A549 (cell line): ENCODE data around the gene DCLK1. TPM values are rescaled to one million over a fixed set of nuclear protein-coding genes. Genes with fewer than 3 reads are reported as not detected.

Experiments used
- ATAC-seq, 2 experiments: fragments of 200-7000 bp in 1 of 2; fragments of >200 bp in 1 of 2; cut with Nextera tagmentation in 1 of 2; cut with Tn5 transposase in 1 of 2; 3 replicates each; pipeline versions ENCODE4 v1.8.0 to v1.9.1; 2018 to 2020; ENCODE audit warnings: mild to moderate bottlenecking in 1 of 2, moderate library complexity in 1 of 2
- CTCF ChIA-PET: fragments of 300-600 bp; sonication (Branson Sonifier 250); formaldehyde crosslinking; extraction: SDS; loops from one replicate; lab custom pipeline; 2021; ENCODE audit warnings: antibody characterized with exemption, inconsistent platforms; lab: Yijun Ruan, JAX
- POLR2A ChIA-PET: fragments of 350-600 bp; formaldehyde crosslinking; extraction: SDS; loops from one replicate; lab custom pipeline; 2021; ENCODE audit warnings: antibody characterized with exemption, inconsistent platforms; lab: Yijun Ruan, JAX
- DNase-seq, 2 experiments: peaks; one replicate each; pipeline versions ENCODE4 v3.0.0 to v3.0.0-alpha.2; 2011 to 2016; ENCODE audit warnings: low read depth in 1 of 2, low spot score in 1 of 2
- FAIRE-seq: peaks from 2 replicates; lab custom pipeline; 2011; peaks lifted over from hg19 to GRCh38; lab: Jason Lieb, UNC
- H3K27ac ChIP-seq, 2 experiments: fragments of >200 bp; sonication (Bioruptor Twin); formaldehyde crosslinking; 3 replicates each; pipeline ENCODE4 v1.5.1; 2016 to 2017
- H3K4me1 ChIP-seq: fragments of >200 bp; sonication (Bioruptor Twin); formaldehyde crosslinking; 3 replicates; pipeline ENCODE4 v1.6.1; 2016
- H3K4me2 ChIP-seq: fragments of >200 bp; sonication (Bioruptor Twin); formaldehyde crosslinking; 3 replicates; pipeline ENCODE4 v1.6.1; 2016
- H3K4me3 ChIP-seq: fragments of >200 bp; sonication (Bioruptor Twin); formaldehyde crosslinking; 3 replicates; pipeline ENCODE4 v1.5.1; 2016
- H3K9me3 ChIP-seq: fragments of >200 bp; sonication (Bioruptor Twin); formaldehyde crosslinking; 3 replicates; pipeline ENCODE4 v1.6.1; 2016
- ATOH8 ChIP-seq: fragments of 250-450 bp; sonication (Bioruptor Pico); IDR thresholded peaks from 2 replicates; pipeline ENCODE4 v1.5.0; 2020; ENCODE audit warnings: low read depth, mild to moderate bottlenecking, moderate library complexity
- BHLHE40 ChIP-seq: IDR thresholded peaks from 2 replicates; pipeline ENCODE4 v1.6.1; 2012; ENCODE audit warnings: low read depth, low read length, inconsistent platforms
- CBX2 ChIP-seq: fragments of 200-600 bp; sonication (generic); IDR thresholded peaks from 2 replicates; pipeline ENCODE4 v1.6.1; 2016; ENCODE audit warnings: low read depth, mild to moderate bottlenecking, borderline replicate concordance
- CHD4 ChIP-seq: fragments of 200-600 bp; sonication (generic); IDR thresholded peaks from 2 replicates; pipeline ENCODE4 v1.6.1; 2016; ENCODE audit warnings: antibody characterized with exemption, mild to moderate bottlenecking, borderline replicate concordance
- E2F6 ChIP-seq: IDR thresholded peaks from 2 replicates; pipeline ENCODE4 v1.6.1; 2012; ENCODE audit warnings: low read depth, borderline replicate concordance
- ESRRA ChIP-seq: fragments of 150-350 bp; IDR thresholded peaks from 2 replicates; pipeline ENCODE4 v1.6.1; 2014; ENCODE audit warnings: mild to moderate bottlenecking, low read length, borderline replicate concordance
- FOSB ChIP-seq: fragments of 250-450 bp; sonication (Bioruptor Pico); IDR thresholded peaks from 2 replicates; pipeline ENCODE4 v1.5.0; 2020; ENCODE audit warnings: mild to moderate bottlenecking, moderate library complexity
- FOSL2 ChIP-seq, 2 experiments: fragments of 450-650 bp in 1 of 2; fragments of >200 bp in 1 of 2; sonication (Bioruptor Twin) in 1 of 2; formaldehyde crosslinking; IDR thresholded peaks; 2 replicates each; pipeline versions ENCODE4 v1.5.0 to v1.6.1; 2016 to 2020; ENCODE audit warnings: mild to moderate bottlenecking in 1 of 2, moderate library complexity in 1 of 2
- FOXS1 ChIP-seq: fragments of 250-450 bp; sonication (Bioruptor Pico); IDR thresholded peaks from 2 replicates; pipeline ENCODE4 v1.5.0; 2020; ENCODE audit warnings: mild to moderate bottlenecking, moderate library complexity
- HEYL ChIP-seq: fragments of 250-450 bp; sonication (Bioruptor Pico); IDR thresholded peaks from 2 replicates; pipeline ENCODE4 v1.8.0; 2021; ENCODE audit warnings: mild to moderate bottlenecking, moderate library complexity
- HOXA7 ChIP-seq: fragments of 250-450 bp; sonication (Bioruptor Pico); IDR thresholded peaks from 2 replicates; pipeline ENCODE4 v1.5.0; 2020; ENCODE audit warnings: mild to moderate bottlenecking, moderate library complexity
- HOXB5 ChIP-seq: fragments of 250-450 bp; sonication (Bioruptor Pico); IDR thresholded peaks from 2 replicates; pipeline ENCODE4 v1.5.0; 2020; ENCODE audit warnings: mild to moderate bottlenecking, moderate library complexity
- MAFK ChIP-seq: fragments of 450-650 bp; IDR thresholded peaks from 2 replicates; pipeline ENCODE4 v1.6.1; 2014; ENCODE audit not compliant: partially characterized antibody
- MYC ChIP-seq: IDR thresholded peaks from 2 replicates; pipeline ENCODE4 v1.6.1; 2012; ENCODE audit warnings: mild to moderate bottlenecking, inconsistent platforms, low read length, improper control_type of control experiment, borderline replicate concordance
- NR3C1 ChIP-seq: fragments of >200 bp; sonication (Bioruptor Twin); formaldehyde crosslinking; IDR thresholded peaks from 3 replicates; pipeline ENCODE4 v1.6.1; 2017
- PHF8 ChIP-seq: fragments of 200-600 bp; sonication (generic); IDR thresholded peaks from 2 replicates; pipeline ENCODE4 v1.6.1; 2016; ENCODE audit warnings: low read depth, mild to moderate bottlenecking, antibody characterized with exemption, moderate library complexity, borderline replicate concordance
- POLR2A ChIP-seq: IDR thresholded peaks from 2 replicates; pipeline ENCODE4 v1.6.1; 2012; ENCODE audit warnings: mild to moderate bottlenecking, low read length
- POLR2AphosphoS2 ChIP-seq: conservative IDR thresholded peaks from 2 replicates; pipeline ENCODE4 v1.6.1; 2012; ENCODE audit warnings: low read length, improper control_type of control experiment, inconsistent platforms
- RAD21 ChIP-seq, 2 experiments: fragments of >200 bp in 1 of 2; sonication (Bioruptor Twin) in 1 of 2; formaldehyde crosslinking in 1 of 2; IDR thresholded peaks in 1 of 2; conservative IDR thresholded peaks in 1 of 2; 2 replicates in 1 of 2; 3 replicates in 1 of 2; pipeline ENCODE4 v1.6.1; 2012 to 2018; ENCODE audit warnings: inconsistent platforms in 1 of 2
- SREBF2 ChIP-seq: fragments of 450-650 bp; IDR thresholded peaks from 2 replicates; pipeline ENCODE4 v1.6.1; 2014; ENCODE audit warnings: mild to moderate bottlenecking, moderate library complexity
- TFCP2L1 ChIP-seq: fragments of 250-450 bp; sonication (Bioruptor Pico); IDR thresholded peaks from 2 replicates; pipeline ENCODE4 v1.5.0; 2021; ENCODE audit warnings: mild to moderate bottlenecking
- WGBS: methylation state at CpG from one replicate; pipeline ENCODE4 v1.1.6; 2017; ENCODE audit errors: missing lambda C conversion rate; 5-methylcytosine and 5-hydroxymethylcytosine counted together
- polyA plus RNA-seq, 4 experiments: library from polyadenylated mRNA; depleted of rRNA in 3 of 4; stranded (reverse); fragments of >200 nt; fragmentation: RNase III in 1 of 4; extraction: RNeasy Plus Mini Kit Qiagen cat#74134 plus additional on column Dnase treatment in 1 of 4; gene quantifications; 2 replicates in 3 of 4; 3 replicates in 1 of 4; pipeline ENCODE4 v1.2.3, GENCODE V29; 2011 to 2017
- TF ChIP-seq, protein P1 (sequence below): fragments of >200 bp; sonication (Bioruptor Twin); formaldehyde crosslinking; IDR thresholded peaks from 3 replicates; pipeline ENCODE4 v1.5.1; 2016
- TF ChIP-seq, protein P2 (sequence below): fragments of 450-650 bp; IDR thresholded peaks from 2 replicates; pipeline ENCODE4 v1.6.1; 2014; ENCODE audit warnings: antibody characterized with exemption
- TF ChIP-seq, protein P3 (sequence below): IDR thresholded peaks from 2 replicates; pipeline ENCODE4 v1.6.1; 2012

The DCLK1 gene
- polyA plus RNA-seq, 2 of the 4 experiments (the other 2 are of a cell fraction), result 0.13 to 0.21 TPM

DNA sequence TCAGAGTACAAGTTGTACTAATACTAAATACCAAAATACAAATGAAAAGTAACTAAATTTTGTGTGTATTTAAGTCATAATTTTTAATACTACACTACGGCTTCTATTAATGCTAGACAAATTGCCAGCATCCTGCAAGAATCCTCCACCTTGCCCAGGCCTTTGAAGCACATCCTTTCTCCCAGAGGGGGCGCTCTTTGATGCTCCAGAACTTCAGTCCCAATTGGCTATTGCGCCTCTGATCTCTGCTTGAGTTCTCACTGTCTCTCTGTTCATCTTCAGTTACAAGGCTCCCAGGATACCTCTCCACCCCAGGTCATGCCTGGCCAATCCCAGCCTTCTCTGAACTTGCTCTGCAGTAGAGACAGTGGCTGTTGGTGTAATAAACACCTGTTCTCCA lies 141.0 kb downstream of the DCLK1 start:
- no peak for DNase-seq
- no peak for ATAC-seq
- FAIRE-seq, result no peak

DNA sequence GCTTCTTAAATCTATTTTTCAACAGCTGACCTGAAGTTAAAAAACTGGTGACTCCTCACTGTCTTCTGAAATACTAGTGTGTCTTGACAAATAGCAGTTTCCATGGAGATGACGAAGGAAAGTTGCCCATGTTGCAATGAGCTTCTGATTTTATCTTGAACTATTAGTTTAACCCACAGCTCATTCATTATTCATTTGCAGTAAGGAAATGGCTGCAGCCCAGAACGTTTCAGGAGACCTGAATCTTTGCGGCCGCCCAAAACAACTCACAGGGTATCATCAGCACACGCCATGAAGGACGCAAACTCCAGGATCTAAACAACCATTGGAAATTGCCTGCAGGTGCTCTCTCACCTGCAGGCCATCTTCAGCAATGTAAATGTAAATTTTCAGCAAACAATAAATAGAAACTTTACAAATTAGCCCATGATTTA lies 142.5 kb downstream of the DCLK1 start:
- ATAC-seq, result no peak
- H3K9me3 ChIP-seq, result no peaks in the 10 kb centered on the region
- ChIA-PET POLR2A (no interaction called here), CTCF (interaction anchor here (0.8 to 2.4 kb wide), 3 partner anchors 9 to 287 kb away, joined by 3 to 7 read pairs (median 3); no protein-coding TSS in a partner anchor)
- no peaks in the 10 kb centered on the region for H3K4me1 ChIP-seq
- H3K27ac ChIP-seq, result no peak overlapping the region
- 58% methylated on average over 6 of the region's 6 CpGs for WGBS
- no peak overlapping the region for H3K4me2 ChIP-seq
- no peak for FAIRE-seq
- TF ChIP-seq HOXA7 (no peak), CBX2 (no peak), NR3C1 (no peak), MYC (no peak), POLR2A (no peak), POLR2AphosphoS2 (no peak), CHD4 (no peak)
- TF ChIP-seq, protein P1, sequence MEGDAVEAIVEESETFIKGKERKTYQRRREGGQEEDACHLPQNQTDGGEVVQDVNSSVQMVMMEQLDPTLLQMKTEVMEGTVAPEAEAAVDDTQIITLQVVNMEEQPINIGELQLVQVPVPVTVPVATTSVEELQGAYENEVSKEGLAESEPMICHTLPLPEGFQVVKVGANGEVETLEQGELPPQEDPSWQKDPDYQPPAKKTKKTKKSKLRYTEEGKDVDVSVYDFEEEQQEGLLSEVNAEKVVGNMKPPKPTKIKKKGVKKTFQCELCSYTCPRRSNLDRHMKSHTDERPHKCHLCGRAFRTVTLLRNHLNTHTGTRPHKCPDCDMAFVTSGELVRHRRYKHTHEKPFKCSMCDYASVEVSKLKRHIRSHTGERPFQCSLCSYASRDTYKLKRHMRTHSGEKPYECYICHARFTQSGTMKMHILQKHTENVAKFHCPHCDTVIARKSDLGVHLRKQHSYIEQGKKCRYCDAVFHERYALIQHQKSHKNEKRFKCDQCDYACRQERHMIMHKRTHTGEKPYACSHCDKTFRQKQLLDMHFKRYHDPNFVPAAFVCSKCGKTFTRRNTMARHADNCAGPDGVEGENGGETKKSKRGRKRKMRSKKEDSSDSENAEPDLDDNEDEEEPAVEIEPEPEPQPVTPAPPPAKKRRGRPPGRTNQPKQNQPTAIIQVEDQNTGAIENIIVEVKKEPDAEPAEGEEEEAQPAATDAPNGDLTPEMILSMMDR, result no peak
- no peak for DNase-seq
- H3K4me3 ChIP-seq, result no peak overlapping the region

More for the DNA sequence above, 141.0 kb downstream of the DCLK1 start:
- Histone ChIP-seq H3K27ac (no peak overlapping the region), H3K4me3 (no peak overlapping the region), H3K4me2 (no peak overlapping the region)
- CTCF ChIA-PET, result interaction anchor here (2.4 kb wide), 1 partner anchor 11 kb away, joined by 7 read pairs; no protein-coding TSS in a partner anchor
- POLR2A ChIA-PET, result no interaction called here
- WGBS, result 45% methylated on average over 3 of the region's 3 CpGs
- TF ChIP-seq CBX2 (no peak), FOSB (CRISPR knock-in tag) (no peak), NR3C1 (no peak), BHLHE40 (no peak), SREBF2 (no peak), FOSL2 (IDR thresholded peaks at IDR 0.05) (no peak), FOSL2 (CRISPR knock-in tag; IDR thresholded peaks at IDR 0.05) (no peak), PHF8 (no peak), MAFK (no peak), RAD21 (conservative IDR thresholded peaks at IDR 0.05 in 1 of 2, IDR thresholded peaks at IDR 0.05 in 1 of 2) (no peak), E2F6 (no peak), ATOH8 (CRISPR knock-in tag) (no peak), ESRRA (no peak), FOXS1 (CRISPR knock-in tag) (no peak), HOXB5 (no peak), TFCP2L1 (CRISPR knock-in tag) (no peak), HEYL (CRISPR knock-in tag) (no peak)
- TF ChIP-seq, protein P1, result no peak
- TF ChIP-seq, protein P2, sequence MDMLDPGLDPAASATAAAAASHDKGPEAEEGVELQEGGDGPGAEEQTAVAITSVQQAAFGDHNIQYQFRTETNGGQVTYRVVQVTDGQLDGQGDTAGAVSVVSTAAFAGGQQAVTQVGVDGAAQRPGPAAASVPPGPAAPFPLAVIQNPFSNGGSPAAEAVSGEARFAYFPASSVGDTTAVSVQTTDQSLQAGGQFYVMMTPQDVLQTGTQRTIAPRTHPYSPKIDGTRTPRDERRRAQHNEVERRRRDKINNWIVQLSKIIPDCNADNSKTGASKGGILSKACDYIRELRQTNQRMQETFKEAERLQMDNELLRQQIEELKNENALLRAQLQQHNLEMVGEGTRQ, result no peak
- TF ChIP-seq, protein P3, sequence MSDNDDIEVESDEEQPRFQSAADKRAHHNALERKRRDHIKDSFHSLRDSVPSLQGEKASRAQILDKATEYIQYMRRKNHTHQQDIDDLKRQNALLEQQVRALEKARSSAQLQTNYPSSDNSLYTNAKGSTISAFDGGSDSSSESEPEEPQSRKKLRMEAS, result no peak
- TF ChIP-seq, all 56 proteins: peak for 0
- H3K4me1 ChIP-seq, result no peaks in the 10 kb centered on the region
- H3K9me3 ChIP-seq, result no peaks in the 10 kb centered on the region
